Endothelial cell of umbilical vein (primary cell): ENCODE results near the gene MGAT4B. TPM values are rescaled to one million over a fixed set of nuclear protein-coding genes. Genes with fewer than 3 reads are reported as not detected.

ENCODE experiments used
- BruUV-seq: library from RNA; stranded (reverse); fragments of 400-500 nt; replicated peaks from 2 replicates; lab custom pipeline; 2021; lab: Mats Ljungman, UMichigan
- CTCF ChIA-PET: fragments of 300-600, 350-600 bp; sonication (Branson Sonifier 250); formaldehyde crosslinking; loops from one replicate; lab custom pipeline; 2021; ENCODE audit warnings: antibody characterized with exemption, inconsistent platforms; lab: Charles Lee
- POLR2A ChIA-PET: fragments of 300-600, 350-600 bp; sonication (Branson Sonifier 250); formaldehyde crosslinking; loops from one replicate; lab custom pipeline; 2021; ENCODE audit warnings: antibody characterized with exemption, inconsistent platforms; lab: Charles Lee
- DNase-seq: peaks from one replicate; pipeline ENCODE4 v3.0.0-alpha.2; 2011; ENCODE audit warnings: low read depth, low spot score
- FAIRE-seq: peaks from 2 replicates; lab custom pipeline; 2011; peaks lifted over from hg19 to GRCh38; lab: Jason Lieb, UNC
- H2AFZ ChIP-seq: 2 replicates; pipeline ENCODE4 v1.6.0; 2012; ENCODE audit warnings: low read depth, low read length, control low read depth, inconsistent platforms
- H3K27ac ChIP-seq: 2 replicates; pipeline ENCODE4 v1.5.1; 2011; ENCODE audit warnings: low read depth, mild to moderate bottlenecking, control low read depth, low read length, moderate library complexity; ENCODE audit not compliant: insufficient read depth
- H3K27me3 ChIP-seq, 2 experiments: 2 replicates each; pipeline versions ENCODE4 v1.6.0 to v1.6.1; 2011; ENCODE audit warnings: low read length in 2 of 2, mixed read lengths in 1 of 2; ENCODE audit not compliant: control insufficient read depth in 2 of 2, insufficient read depth in 2 of 2
- H3K36me3 ChIP-seq, 2 experiments: 2 replicates in 1 of 2; 3 replicates in 1 of 2; pipeline ENCODE4 v1.5.1; 2011; ENCODE audit warnings: low read length in 2 of 2, mild to moderate bottlenecking in 1 of 2, moderate library complexity in 1 of 2; ENCODE audit not compliant: control insufficient read depth in 2 of 2, insufficient read depth in 2 of 2; ENCODE audit errors: extremely low read depth in 1 of 2
- H3K4me1 ChIP-seq: 3 replicates; pipeline ENCODE4 v1.5.1; 2011; ENCODE audit warnings: mild to moderate bottlenecking, low read length; ENCODE audit not compliant: control insufficient read depth, insufficient read depth; ENCODE audit errors: extremely low read depth
- H3K4me2 ChIP-seq: 2 replicates; pipeline ENCODE4 v1.6.1; 2011; ENCODE audit warnings: low read length, control low read depth, mixed read lengths; ENCODE audit not compliant: insufficient read depth
- H3K4me3 ChIP-seq, 3 experiments: fragments of 200-600 bp in 1 of 3; sonication (generic), shearing (Covaris generic) in 1 of 3; replicated peaks in 1 of 3; 2 replicates each; pipeline ENCODE4 v1.5.1; 2011 to 2016; ENCODE audit warnings: control low read depth in 3 of 3, low read length in 3 of 3, mild to moderate bottlenecking in 2 of 3, inconsistent platforms in 1 of 3, low read depth in 1 of 3, moderate library complexity in 1 of 3; ENCODE audit not compliant: insufficient read depth in 1 of 3
- H3K79me2 ChIP-seq: 2 replicates; pipeline ENCODE4 v1.6.0; 2012; ENCODE audit warnings: low read length, inconsistent platforms; ENCODE audit not compliant: control insufficient read depth, insufficient read depth
- H3K9ac ChIP-seq: replicated peaks from 2 replicates; pipeline ENCODE3; 2011; ENCODE audit warnings: low read length, control low read depth; ENCODE audit not compliant: insufficient read depth; ENCODE audit errors: extremely low read depth
- H3K9me1 ChIP-seq: replicated peaks from 3 replicates; pipeline ENCODE4 v1.6.0; 2011; ENCODE audit warnings: mild to moderate bottlenecking, low read length; ENCODE audit not compliant: control insufficient read depth, insufficient read depth; ENCODE audit errors: extremely low read depth
- H3K9me3 ChIP-seq: replicated peaks from 2 replicates; pipeline ENCODE4 v1.5.1; 2012; ENCODE audit warnings: low read length, inconsistent platforms; ENCODE audit not compliant: control insufficient read depth, insufficient read depth
- H4K20me1 ChIP-seq: replicated peaks from 2 replicates; pipeline ENCODE3; 2011; ENCODE audit warnings: mild to moderate bottlenecking, low read length; ENCODE audit not compliant: control insufficient read depth, insufficient read depth; ENCODE audit errors: extremely low read depth
- EZH2 ChIP-seq: IDR thresholded peaks from 2 replicates; pipeline ENCODE4 v1.6.1; 2012; ENCODE audit warnings: borderline replicate concordance, low read depth, mild to moderate bottlenecking, moderate library complexity, low read length, inconsistent platforms; ENCODE audit not compliant: severe bottlenecking
- FOS ChIP-seq: IDR thresholded peaks from 2 replicates; pipeline ENCODE4 v1.6.1; 2011; ENCODE audit warnings: mild to moderate bottlenecking, low read length, moderate library complexity, borderline replicate concordance; ENCODE audit not compliant: insufficient read depth
- GATA2 ChIP-seq: IDR thresholded peaks from 2 replicates; pipeline ENCODE4 v1.7.0; 2011; ENCODE audit warnings: low read depth, mild to moderate bottlenecking, moderate library complexity, mixed read lengths, low read length; ENCODE audit not compliant: insufficient read length, insufficient read depth
- JUN ChIP-seq: IDR thresholded peaks from 2 replicates; pipeline ENCODE4 v1.6.1; 2011; ENCODE audit warnings: borderline replicate concordance, low read depth; ENCODE audit not compliant: insufficient read length, insufficient read depth
- MYC ChIP-seq: IDR thresholded peaks from one replicate; pipeline ENCODE4 v1.6.1; 2011; ENCODE audit warnings: mild to moderate bottlenecking, low read depth, low read length
- POLR2A ChIP-seq: IDR thresholded peaks from 2 replicates; pipeline ENCODE4 v1.6.1; 2012; ENCODE audit warnings: low read depth, mild to moderate bottlenecking, control low read depth, low read length
- POLR2AphosphoS5 ChIP-seq: IDR thresholded peaks from 2 replicates; pipeline ENCODE4 v1.6.1; 2012; ENCODE audit warnings: low read depth, mild to moderate bottlenecking, control low read depth, low read length, moderate library complexity; ENCODE audit not compliant: insufficient read depth
- dilution Hi-C: fragments of 300-500 bp; cut with MboI; formaldehyde crosslinking; loops from one replicate; pipeline ENCODE4 v1.15.0; 2019; ENCODE audit warnings: low sequenced_read_pairs; ENCODE audit not compliant: extremely low pct_ligation_motif_present
- intact Hi-C: fragments of 100-400 bp; cut with micrococcal nuclease; formaldehyde crosslinking; loops from one replicate; pipeline ENCODE4 v1.10.0; 2022
- polyA plus RNA-seq, 4 experiments: library from polyadenylated mRNA; depleted of rRNA in 3 of 4; stranded (reverse) in 3 of 4; unstranded in 1 of 4; fragments of >200 nt; gene quantifications; 2 replicates each; pipeline versions ENCODE4 v1.2.1 to v1.2.3, GENCODE V29; 2011 to 2012; ENCODE audit warnings: missing spikeins in 1 of 4
- total RNA-seq: library from RNA; stranded (reverse); gene quantifications from 2 replicates; pipeline ENCODE4 v1.2.3, GENCODE V29; 2021
- TF ChIP-seq, protein P1 (sequence below): IDR thresholded peaks from 2 replicates; pipeline ENCODE4 v1.6.1; 2011; ENCODE audit not compliant: insufficient read depth, insufficient read length
- TF ChIP-seq, protein P2 (sequence below), 2 donors: IDR thresholded peaks; 1 replicate in 1 of 2; 2 replicates in 1 of 2; pipeline ENCODE4 v1.5.1; 2011; ENCODE audit warnings: low read length in 2 of 2, mild to moderate bottlenecking in 2 of 2, moderate library complexity in 2 of 2, control low read depth in 1 of 2, inconsistent platforms in 1 of 2, low read depth in 1 of 2; ENCODE audit not compliant: insufficient read depth in 1 of 2; ENCODE audit errors: extremely low read depth in 1 of 2

MGAT4B gene
- total and polyA plus RNA-seq, 2 donors (not counting 3 experiments of a cell fraction or from before 2014, with no cell fraction given) = 243 TPM

DNA sequence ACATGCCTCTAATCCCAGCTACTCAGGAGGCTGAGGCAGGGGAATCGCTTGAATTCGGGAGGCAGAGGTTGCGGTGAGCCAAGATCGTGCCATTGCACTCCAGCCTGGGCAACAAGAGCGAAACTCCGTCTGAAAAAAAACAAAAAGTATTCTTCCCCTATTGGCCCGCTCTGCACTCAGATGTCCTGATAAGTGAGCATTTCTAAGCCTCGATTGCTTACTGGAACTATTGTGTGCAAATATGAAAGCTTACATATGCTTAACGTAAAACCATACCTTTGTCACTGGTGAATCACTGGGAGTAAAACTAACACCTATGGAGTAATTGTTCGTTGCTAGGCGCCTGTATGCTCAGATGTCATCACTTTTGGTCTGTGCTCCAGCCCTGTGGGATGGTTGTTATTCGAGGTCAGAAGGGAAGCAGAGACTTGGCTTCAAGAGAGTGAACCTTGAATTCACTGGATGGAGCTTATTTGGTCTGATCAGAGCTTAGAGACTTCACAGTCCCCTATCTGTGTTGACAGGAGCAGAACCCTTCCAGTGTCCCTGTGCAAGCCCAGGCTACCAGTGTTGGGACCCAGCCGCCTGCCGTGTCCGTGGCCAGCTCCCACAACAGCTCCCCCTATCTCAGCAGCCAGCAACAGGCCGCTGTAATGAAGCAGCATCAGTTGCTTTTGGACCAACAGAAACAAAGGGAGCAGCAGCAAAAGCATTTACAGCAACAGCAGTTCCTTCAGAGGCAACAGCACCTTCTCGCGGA lies 38.2 kb downstream of the MGAT4B start:
- H4K20me1 ChIP-seq = no peaks in the 10 kb centered on the region
- H3K27me3 ChIP-seq = no peaks in the 10 kb centered on the region
- no peak for FAIRE-seq
- H3K9ac ChIP-seq = no peak overlapping the region
- H3K9me3 ChIP-seq = no peaks in the 10 kb centered on the region
- H3K79me2 ChIP-seq = peaks cover 37% of the 10 kb centered on the region
- no peaks in the 10 kb centered on the region for H3K9me1 ChIP-seq
- intact Hi-C loops (no loop called here), dilution Hi-C loops (no loop called here)
- H3K4me3 ChIP-seq = no peak overlapping the region
- POLR2A ChIA-PET = no interaction called here
- H2AFZ ChIP-seq = no peak overlapping the region
- TF ChIP-seq GATA2 = no peak
- TF ChIP-seq FOS = no peak
- no peak for TF ChIP-seq POLR2A
- TF ChIP-seq, protein P1, sequence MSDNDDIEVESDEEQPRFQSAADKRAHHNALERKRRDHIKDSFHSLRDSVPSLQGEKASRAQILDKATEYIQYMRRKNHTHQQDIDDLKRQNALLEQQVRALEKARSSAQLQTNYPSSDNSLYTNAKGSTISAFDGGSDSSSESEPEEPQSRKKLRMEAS = no peak
- TF ChIP-seq MYC = no peak
- no peak for TF ChIP-seq POLR2AphosphoS5
- TF ChIP-seq JUN = no peak
- TF ChIP-seq EZH2 = no peak
- TF ChIP-seq, protein P2, sequence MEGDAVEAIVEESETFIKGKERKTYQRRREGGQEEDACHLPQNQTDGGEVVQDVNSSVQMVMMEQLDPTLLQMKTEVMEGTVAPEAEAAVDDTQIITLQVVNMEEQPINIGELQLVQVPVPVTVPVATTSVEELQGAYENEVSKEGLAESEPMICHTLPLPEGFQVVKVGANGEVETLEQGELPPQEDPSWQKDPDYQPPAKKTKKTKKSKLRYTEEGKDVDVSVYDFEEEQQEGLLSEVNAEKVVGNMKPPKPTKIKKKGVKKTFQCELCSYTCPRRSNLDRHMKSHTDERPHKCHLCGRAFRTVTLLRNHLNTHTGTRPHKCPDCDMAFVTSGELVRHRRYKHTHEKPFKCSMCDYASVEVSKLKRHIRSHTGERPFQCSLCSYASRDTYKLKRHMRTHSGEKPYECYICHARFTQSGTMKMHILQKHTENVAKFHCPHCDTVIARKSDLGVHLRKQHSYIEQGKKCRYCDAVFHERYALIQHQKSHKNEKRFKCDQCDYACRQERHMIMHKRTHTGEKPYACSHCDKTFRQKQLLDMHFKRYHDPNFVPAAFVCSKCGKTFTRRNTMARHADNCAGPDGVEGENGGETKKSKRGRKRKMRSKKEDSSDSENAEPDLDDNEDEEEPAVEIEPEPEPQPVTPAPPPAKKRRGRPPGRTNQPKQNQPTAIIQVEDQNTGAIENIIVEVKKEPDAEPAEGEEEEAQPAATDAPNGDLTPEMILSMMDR (IDR thresholded peaks at IDR 0.05; ENCODE audit: extremely low read depth in 1 of 2, insufficient read depth in 1 of 2, low read depth in 1 of 2, low read length in 2 of 2) = no peak
- H3K4me1 ChIP-seq = peaks cover 33% of the 10 kb centered on the region
- BruUV-seq = no TSS peak
- no peak for DNase-seq
- H3K27ac ChIP-seq = no peak overlapping the region
- H3K4me2 ChIP-seq = no peak overlapping the region
- CTCF ChIA-PET = interaction anchor here (0.9 to 1.1 kb wide), 3 partner anchors 9 to 19 kb away, joined by 3 to 6 read pairs (median 3); no protein-coding TSS in a partner anchor
- peaks cover 6 to 16% of the 10 kb centered on the region in 2 experiments for H3K36me3 ChIP-seq
